AG09309 (cell line): ENCODE results near the gene SOX15.
A peak's percentile ranks its signal among the peaks of the same experiment; 100 is the strongest.

Experiments used
- DNase-seq: peaks from one replicate; pipeline ENCODE4 v3.0.0-alpha.2; 2010; ENCODE audit warnings: low read depth
- H3K4me3 ChIP-seq: 2 replicates; pipeline ENCODE4 v1.5.1; 2011; ENCODE audit warnings: mild to moderate bottlenecking, low read depth, low read length, moderate library complexity; ENCODE audit not compliant: control insufficient read depth
- CTCF ChIP-seq: IDR thresholded peaks from 2 replicates; pipeline ENCODE4 v1.5.1; 2011; ENCODE audit warnings: mild to moderate bottlenecking, low read depth, low read length, inconsistent platforms; ENCODE audit not compliant: insufficient read depth, control insufficient read depth; ENCODE audit errors: missing control alignments

The SOX15 gene

DNA sequence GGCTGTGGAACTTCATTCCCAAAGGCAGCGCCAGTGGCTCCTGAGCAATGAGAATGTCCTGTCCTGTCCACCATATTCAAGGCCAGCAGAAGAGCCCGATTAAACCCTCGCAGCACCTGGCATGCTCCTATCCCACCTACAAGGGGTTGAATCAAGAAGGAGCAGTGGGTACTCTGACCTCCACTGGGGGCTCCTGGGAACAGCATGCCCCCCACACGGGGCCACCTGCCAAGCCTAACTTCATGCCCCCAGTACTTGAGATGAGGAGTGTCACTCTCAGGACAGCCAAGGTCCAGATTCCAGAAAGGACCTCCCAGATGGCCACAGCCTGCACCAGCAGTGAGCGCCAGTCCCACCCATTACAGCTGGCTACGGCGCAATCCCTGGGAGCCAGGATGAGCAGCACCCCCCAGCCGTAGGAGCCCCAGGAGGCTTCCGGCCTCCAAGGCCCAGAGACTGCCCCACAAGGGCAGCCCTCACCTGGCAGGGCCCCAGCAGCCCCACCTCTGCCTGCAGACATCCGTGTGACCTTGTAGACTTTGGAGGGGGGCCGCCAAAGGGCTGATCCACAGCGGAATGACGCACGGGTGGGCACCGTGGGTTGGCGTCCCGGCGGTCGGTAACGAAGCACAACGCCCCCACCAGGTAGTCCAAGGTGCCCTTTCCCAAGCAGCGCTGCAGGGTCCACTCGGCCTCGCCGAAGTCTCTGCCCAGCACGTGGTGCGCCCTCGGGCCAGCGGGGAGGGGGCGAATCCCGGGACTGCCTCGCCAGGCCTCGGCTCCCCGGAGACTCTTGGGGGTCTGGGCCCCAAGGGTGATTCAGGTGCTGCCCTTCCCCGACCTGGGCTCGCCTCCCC lies 7.3 kb downstream of the SOX15 start:
- H3K4me3 ChIP-seq: peak overlapping the region; percentile 68
- TF ChIP-seq CTCF: no peak
- no peak for DNase-seq

DNA sequence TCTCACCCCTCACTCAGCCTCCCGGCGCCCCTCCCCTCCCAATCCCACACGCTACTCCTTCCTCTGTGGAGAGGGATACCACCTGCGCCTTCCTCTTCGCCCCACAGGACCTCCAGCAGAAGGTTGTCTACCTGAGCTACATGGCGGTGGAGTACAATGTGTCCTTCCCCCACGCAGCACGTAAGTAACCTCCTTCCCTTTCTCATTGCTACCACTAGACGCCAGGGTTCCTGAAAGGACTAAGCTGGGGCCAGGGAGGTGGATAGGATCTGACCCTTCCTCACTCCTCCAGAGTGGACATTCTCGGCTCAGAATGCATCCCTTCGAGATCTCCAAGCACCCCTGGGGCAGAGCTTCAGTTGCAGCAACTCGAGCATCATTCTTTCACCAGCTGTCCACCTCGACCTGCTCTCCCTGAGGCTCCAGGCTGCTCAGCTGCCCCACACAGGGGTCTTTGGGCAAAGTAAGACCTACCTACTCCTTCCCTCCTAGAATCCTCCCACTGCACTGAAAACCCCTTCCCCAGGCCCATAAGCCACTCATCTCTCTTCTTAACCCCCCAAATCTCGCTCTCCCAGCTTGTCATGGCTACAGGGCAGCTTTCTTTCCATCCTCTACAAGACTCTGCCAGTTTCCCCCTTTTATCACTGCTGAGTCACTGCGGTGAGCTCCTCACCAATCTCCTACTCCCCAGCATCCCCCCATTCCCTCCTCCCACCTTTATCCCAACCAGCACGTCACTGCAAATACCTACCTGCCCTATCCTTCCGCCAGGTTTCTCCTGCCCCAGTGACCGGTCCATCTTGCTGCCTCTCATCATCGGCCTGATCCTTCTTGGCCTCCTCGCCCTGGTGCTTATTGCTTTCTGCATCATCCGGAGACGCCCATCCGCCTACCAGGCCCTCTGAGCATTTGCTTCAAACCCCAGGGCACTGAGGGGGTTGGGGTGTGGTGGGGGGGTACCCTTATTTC lies 9.0 kb downstream of the SOX15 start:
- TF ChIP-seq CTCF: no peak
- H3K4me3 ChIP-seq: no peak overlapping the region
- no peak for DNase-seq

DNA sequence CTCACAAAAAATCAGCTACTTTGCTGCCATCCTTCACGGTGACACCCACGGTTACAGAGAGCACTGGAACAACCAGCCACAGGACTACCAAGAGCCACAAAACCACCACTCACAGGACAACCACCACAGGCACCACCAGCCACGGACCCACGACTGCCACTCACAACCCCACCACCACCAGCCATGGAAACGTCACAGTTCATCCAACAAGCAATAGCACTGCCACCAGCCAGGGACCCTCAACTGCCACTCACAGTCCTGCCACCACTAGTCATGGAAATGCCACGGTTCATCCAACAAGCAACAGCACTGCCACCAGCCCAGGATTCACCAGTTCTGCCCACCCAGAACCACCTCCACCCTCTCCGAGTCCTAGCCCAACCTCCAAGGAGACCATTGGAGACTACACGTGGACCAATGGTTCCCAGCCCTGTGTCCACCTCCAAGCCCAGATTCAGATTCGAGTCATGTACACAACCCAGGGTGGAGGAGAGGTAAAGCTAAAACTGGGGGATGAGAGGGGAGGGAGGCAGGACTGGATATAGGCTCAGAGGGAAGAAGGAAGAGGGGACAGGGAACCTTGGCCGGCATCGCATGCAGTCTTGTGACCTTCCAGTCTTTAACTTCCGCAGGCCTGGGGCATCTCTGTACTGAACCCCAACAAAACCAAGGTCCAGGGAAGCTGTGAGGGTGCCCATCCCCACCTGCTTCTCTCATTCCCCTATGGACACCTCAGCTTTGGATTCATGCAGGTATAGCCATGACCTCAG lies 9.9 kb downstream of the SOX15 start:
- no peak for TF ChIP-seq CTCF
- peak overlapping the region; percentile 4 for H3K4me3 ChIP-seq
- DNase-seq: no peak

DNA sequence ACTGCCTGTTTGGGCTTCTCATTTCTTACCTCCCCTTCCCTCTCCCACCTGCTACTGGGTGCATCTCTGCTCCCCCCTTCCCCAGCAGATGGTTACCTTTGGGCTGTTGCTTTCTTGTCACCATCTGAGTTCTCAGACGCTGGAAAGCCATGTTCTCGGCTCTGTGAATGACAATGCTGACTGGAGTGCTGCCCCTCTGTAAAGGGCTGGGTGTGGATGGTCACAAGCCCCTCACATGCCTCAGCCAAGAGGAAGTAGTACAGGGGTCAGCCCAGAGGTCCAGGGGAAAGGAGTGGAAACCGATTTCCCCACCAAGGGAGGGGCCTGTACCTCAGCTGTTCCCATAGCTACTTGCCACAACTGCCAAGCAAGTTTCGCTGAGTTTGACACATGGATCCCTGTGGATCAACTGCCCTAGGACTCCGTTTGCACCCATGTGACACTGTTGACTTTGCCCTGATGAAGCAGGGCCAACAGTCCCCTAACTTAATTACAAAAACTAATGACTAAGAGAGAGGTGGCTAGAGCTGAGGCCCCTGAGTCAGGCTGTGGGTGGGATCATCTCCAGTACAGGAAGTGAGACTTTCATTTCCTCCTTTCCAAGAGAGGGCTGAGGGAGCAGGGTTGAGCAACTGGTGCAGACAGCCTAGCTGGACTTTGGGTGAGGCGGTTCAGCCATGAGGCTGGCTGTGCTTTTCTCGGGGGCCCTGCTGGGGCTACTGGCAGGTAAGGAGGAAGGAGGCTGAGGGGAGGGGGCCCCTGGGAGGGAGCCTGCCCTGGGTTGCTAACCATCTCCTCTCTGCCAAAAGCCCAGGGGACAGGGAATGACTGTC lies 10.7 kb downstream of the SOX15 start, which contains the start of gene CD68:
Gene CD68 (plus strand): TSS at position 638 of the 833 bp plus-strand sequence. CDS start 40 bp downstream, at position 678.
- peak within 1 kb of the TSS; percentile 15 for H3K4me3 ChIP-seq
- peak; percentile 70 for DNase-seq
- TF ChIP-seq CTCF: no peak

GRCh38 chr17:7577327-7578199 lies 12.3 kb downstream of the SOX15 start:
- no peak for TF ChIP-seq CTCF
- no peak overlapping the region for H3K4me3 ChIP-seq
- DNase-seq: no peak
